HG03045 (cell line): ENCODE data around the gene TMEM220.
"Not testable (repeated sequence)": the region's sequence is repeated elsewhere in the genome, so short reads cannot be mapped to it uniquely, and the experiment has no call there.

ENCODE experiments used
- ATAC-seq: cut with Tn5 transposase; IDR thresholded peaks from one replicate; pipeline ENCODE4 v1.9.1; 2021; ENCODE audit warnings: mild to moderate bottlenecking, moderate library complexity; ENCODE audit not compliant: unreplicated experiment

TMEM220 gene

GRCh38 chr17:10731408-10731879 is 1.6 kb upstream of the TMEM220 start:
- no peak for ATAC-seq

- not testable (repeated sequence) for ATAC-seq
Observed at GRCh38 chr17:10730247-10730646, 424 bp upstream of the TMEM220 start.

GRCh38 chr17:10728331-10728892 is 1.4 kb downstream of the TMEM220 start:
- no peak for ATAC-seq

GRCh38 chr17:10727192-10727591 is 2.6 kb downstream of the TMEM220 start:
- ATAC-seq, result no peak

- ATAC-seq, result no peak
Observed at GRCh38 chr17:10726196-10726595, 3.6 kb downstream of the TMEM220 start.

- ATAC-seq, result no peak
Observed at GRCh38 chr17:10725262-10725661, 4.6 kb downstream of the TMEM220 start.

GRCh38 chr17:10724546-10725195 is 5.2 kb downstream of the TMEM220 start:
- ATAC-seq, result no peak

- no peak for ATAC-seq
Observed at GRCh38 chr17:10718547-10718946, 11.3 kb downstream of the TMEM220 start.

GRCh38 chr17:10716218-10716617 is 13.6 kb downstream of the TMEM220 start:
- no peak for ATAC-seq

GRCh38 chr17:10713318-10713717 is 16.5 kb downstream of the TMEM220 start:
- no peak for ATAC-seq

- no peak for ATAC-seq
Observed at GRCh38 chr17:10705727-10706126, 24.1 kb downstream of the TMEM220 start.

GRCh38 chr17:10702574-10702973 is 27.2 kb downstream of the TMEM220 start:
- ATAC-seq, result no peak

- no peak for ATAC-seq
Observed at GRCh38 chr17:10699856-10700255, 30.0 kb downstream of the TMEM220 start.

GRCh38 chr17:10698096-10698818 is 31.6 kb downstream of the TMEM220 start:
- ATAC-seq, result no peak

- ATAC-seq, result peak; percentile 97
Observed at GRCh38 chr17:10697092-10698081, 32.4 kb downstream of the TMEM220 start, which contains the start of the genes ADPRM and SCO1. Gene ADPRM, plus strand, starts transcription at chr17:10697594. Its CDS starts 7,333 bp downstream, at chr17:10704927. Gene SCO1, minus strand, starts transcription at chr17:10697533. Its CDS starts 26 bp downstream, at chr17:10697507.

- not testable (repeated sequence) for ATAC-seq
Observed at GRCh38 chr17:10695875-10696407, 33.9 kb downstream of the TMEM220 start.

GRCh38 chr17:10687499-10687898 is 42.3 kb downstream of the TMEM220 start:
- ATAC-seq, result no peak

- ATAC-seq, result no peak
Observed at GRCh38 chr17:10683853-10684252, 46.0 kb downstream of the TMEM220 start.

GRCh38 chr17:10681866-10682446 is 47.9 kb downstream of the TMEM220 start:
- no peak for ATAC-seq

GRCh38 chr17:10674704-10675103 is 55.1 kb downstream of the TMEM220 start:
- ATAC-seq, result no peak
